SH-SY5Y (cell line): ENCODE results near the gene TSSK2.

Source experiments
- GATA2 ChIP-seq: IDR thresholded peaks from 2 replicates; pipeline ENCODE4 v1.6.1; 2011; ENCODE audit warnings: mild to moderate bottlenecking, low read depth, low read length
- GATA3 ChIP-seq: IDR thresholded peaks from 2 replicates; pipeline ENCODE4 v1.6.1; 2011; ENCODE audit warnings: low read depth, mild to moderate bottlenecking, low read length, moderate library complexity

- no peak for TF ChIP-seq GATA2
- TF ChIP-seq GATA3 = no peak
These were observed 11.3 kb downstream of the TSSK2 start for GRCh38 chr22:19142394-19142793.
